ENCODE measurements around the gene THOC7. TPM values are rescaled to one million over a fixed set of nuclear protein-coding genes. Genes with fewer than 3 reads are reported as not detected.

Gene THOC7
- 10 to 100 TPM; 38.0 to 68.9 TPM for total RNA-seq

- TF ChIP-seq CTCF (IDR thresholded peaks at IDR 0.05): no peak
- H3K27me3 ChIP-seq (replicated peaks; ENCODE audit: insufficient read depth): no peaks in the 10 kb centered on the region
- no peaks in the 10 kb centered on the region for H3K36me3 ChIP-seq
- H3K27ac ChIP-seq: peak within 1 kb of the TSS; percentile 75 to 85
- ATAC-seq (ENCODE audit: insufficient number of reproducible peaks, low FRiP score, low read depth) (peak; percentile 50), DNase-seq (ENCODE audit: low spot score) (peak; percentile 4)
- H3K4me3 ChIP-seq: peak within 1 kb of the TSS; percentile 99
- H3K4me1 ChIP-seq (ENCODE audit: control insufficient read depth in 1 of 2, low read depth in 2 of 2): peaks cover 8 to 11% of the 10 kb centered on the region in 2 donors
- H3K9me3 ChIP-seq: no peaks in the 10 kb centered on the region
These were observed at the start of gene THOC7, which contains the start of gene ATXN7 for GRCh38 chr3:63863150-63864007. Gene THOC7 (minus strand): TSS chr3:63863805. CDS start chr3:63863790, 15 bp downstream. Gene ATXN7 (plus strand): TSS chr3:63863867. CDS start chr3:63912599, 48,732 bp downstream.

- H3K36me3 ChIP-seq: no peaks in the 10 kb centered on the region
- no peaks in the 10 kb centered on the region for H3K27me3 ChIP-seq (replicated peaks; ENCODE audit: insufficient read depth)
- peaks cover 15 to 26% of the 10 kb centered on the region in 2 donors for H3K4me1 ChIP-seq (ENCODE audit: control insufficient read depth in 1 of 2, low read depth in 2 of 2)
- H3K4me3 ChIP-seq: peak overlapping the region; percentile 94
- peak; percentile 38 for ATAC-seq (ENCODE audit: insufficient number of reproducible peaks, low FRiP score, low read depth)
- H3K9me3 ChIP-seq: no peaks in the 10 kb centered on the region
- H3K27ac ChIP-seq: peak overlapping the region; percentile 64 to 98
- no peak for TF ChIP-seq CTCF (IDR thresholded peaks at IDR 0.05)
- DNase-seq (ENCODE audit: low spot score): no peak
These were observed 49.4 kb upstream of the THOC7 start for GRCh38 chr3:63912768-63913588.

GRCh38 chr3:63911873-63912767 lies 48.5 kb upstream of the THOC7 start, which contains the start of gene SCAANT1:
Gene SCAANT1 (minus strand): TSS chr3:63912383.
- TF ChIP-seq CTCF (IDR thresholded peaks at IDR 0.05): no peak
- Histone ChIP-seq H3K9me3 (no peaks in the 10 kb centered on the region), H3K4me1 (ENCODE audit: control insufficient read depth in 1 of 2, low read depth in 2 of 2) (peaks cover 15 to 26% of the 10 kb centered on the region in 2 donors), H3K27me3 (replicated peaks; ENCODE audit: insufficient read depth) (no peaks in the 10 kb centered on the region), H3K27ac (peak within 1 kb of the TSS; percentile 92 to 98), H3K36me3 (no peaks in the 10 kb centered on the region), H3K4me3 (peak within 1 kb of the TSS; percentile 94)
- peak; percentile 75 for DNase-seq (ENCODE audit: low spot score)
- peak; percentile 90 for ATAC-seq (ENCODE audit: insufficient number of reproducible peaks, low FRiP score, low read depth)

- H3K4me3 ChIP-seq: peak overlapping the region; percentile 94
- TF ChIP-seq CTCF (IDR thresholded peaks at IDR 0.05): no peak
- no peak for DNase-seq (ENCODE audit: low spot score)
- ATAC-seq (ENCODE audit: insufficient number of reproducible peaks, low FRiP score, low read depth): no peak
- no peaks in the 10 kb centered on the region for H3K9me3 ChIP-seq
- peak overlapping the region; percentile 92 to 98 for H3K27ac ChIP-seq
- no peaks in the 10 kb centered on the region for H3K36me3 ChIP-seq
- H3K27me3 ChIP-seq (replicated peaks; ENCODE audit: insufficient read depth): no peaks in the 10 kb centered on the region
- H3K4me1 ChIP-seq (ENCODE audit: control insufficient read depth in 1 of 2, low read depth in 2 of 2): peaks cover 15 to 26% of the 10 kb centered on the region in 2 donors
These were observed 47.9 kb upstream of the THOC7 start for GRCh38 chr3:63911509-63911872.

Measured in thoracic aorta (tissue), 2 donors.